NT2/D1 (cell line): ENCODE data around the gene COL21A1.

Experiments
- SUZ12 ChIP-seq: IDR thresholded peaks from 2 replicates; pipeline ENCODE4 v1.6.1; 2011; ENCODE audit not compliant: insufficient read length, insufficient read depth; ENCODE audit errors: extremely low read depth
- ZNF274 ChIP-seq: IDR thresholded peaks from 2 replicates; pipeline ENCODE4 v1.6.1; 2011; ENCODE audit warnings: mild to moderate bottlenecking, low read depth, low read length

GRCh38 chr6:56115715-56116114, 131.7 kb downstream of the COL21A1 start:
- no peak for TF ChIP-seq ZNF274
- TF ChIP-seq SUZ12: no peak
